ENCODE measurements around the gene CCT6B.
A peak's percentile ranks its signal among the peaks of the same experiment; 100 is the strongest.
"Not testable (repeated sequence)": the region's sequence is repeated elsewhere in the genome, so short reads cannot be mapped to it uniquely, and the experiment has no call there.

The CCT6B gene

DNA sequence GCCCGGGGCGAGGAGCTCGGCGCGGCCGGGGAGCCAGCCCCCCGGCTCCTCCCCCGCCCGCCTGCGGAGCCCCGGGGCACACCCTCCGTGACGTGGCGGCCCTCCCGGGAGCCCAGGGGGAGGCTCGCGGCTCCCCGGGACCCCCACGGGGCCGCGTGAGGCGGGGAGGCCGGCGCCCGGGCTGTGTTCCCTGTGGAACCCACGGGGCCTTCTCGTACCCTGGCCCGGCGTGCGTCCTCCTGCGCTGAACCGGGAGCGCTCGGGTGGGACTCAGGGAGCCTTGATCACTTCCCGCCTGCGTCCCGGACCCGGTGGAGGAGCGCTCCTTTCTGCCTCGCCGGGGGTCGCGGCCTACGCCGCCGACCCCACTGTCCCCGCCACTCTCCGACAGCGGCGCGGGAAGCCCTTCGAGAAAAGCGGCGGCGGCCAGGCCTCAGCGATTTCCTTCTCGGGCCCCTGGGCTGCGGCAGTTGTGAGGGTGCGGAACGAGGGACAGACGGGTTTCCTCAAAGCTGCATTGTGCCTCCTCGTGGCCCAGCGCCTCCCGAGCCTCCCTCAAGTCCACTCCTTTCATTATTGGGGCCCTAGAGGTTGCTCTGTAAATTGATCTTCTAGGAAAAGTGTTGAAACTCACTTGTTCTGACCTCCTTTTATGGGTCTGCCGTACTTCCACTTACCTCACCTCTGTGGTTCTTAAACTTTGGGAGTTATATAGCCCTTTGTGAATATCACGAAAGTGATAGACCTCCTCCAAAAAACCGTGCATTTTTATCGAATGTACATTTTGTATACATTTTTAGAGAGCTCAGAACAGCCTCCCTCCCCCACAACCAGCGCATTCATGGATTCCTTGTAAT is 19.6 kb upstream of the CCT6B start:
- FAIRE-seq: no peak

DNA sequence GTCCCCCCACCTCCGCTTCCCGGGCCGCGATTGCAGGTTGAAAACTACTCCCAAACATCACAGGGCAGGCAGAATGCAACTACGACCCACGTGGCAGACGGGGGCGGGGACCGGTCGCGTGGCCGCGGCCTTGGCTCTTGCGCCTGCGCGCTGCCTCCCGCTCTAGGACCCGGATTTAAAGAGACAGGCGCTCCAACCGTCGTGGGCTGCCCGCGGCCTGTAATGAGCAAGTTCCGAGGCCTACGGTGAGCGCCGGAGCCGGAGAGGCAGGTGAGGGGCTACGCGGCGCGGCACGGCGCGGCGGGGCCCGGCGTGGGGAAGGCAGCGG is 19.1 kb upstream of the CCT6B start, which contains the start of gene LIG3:
Gene LIG3, plus strand, starts transcription at position 160 of the 328 bp plus-strand sequence. CDS start 2,494 bp downstream, outside the sequence.
- DNase-seq (ENCODE audit: low spot score) (peak; percentile 87), FAIRE-seq (no peak)

More for the DNA sequence above, 19.6 kb upstream of the CCT6B start:
- DNase-seq (ENCODE audit: low spot score): peak; percentile 64

DNA sequence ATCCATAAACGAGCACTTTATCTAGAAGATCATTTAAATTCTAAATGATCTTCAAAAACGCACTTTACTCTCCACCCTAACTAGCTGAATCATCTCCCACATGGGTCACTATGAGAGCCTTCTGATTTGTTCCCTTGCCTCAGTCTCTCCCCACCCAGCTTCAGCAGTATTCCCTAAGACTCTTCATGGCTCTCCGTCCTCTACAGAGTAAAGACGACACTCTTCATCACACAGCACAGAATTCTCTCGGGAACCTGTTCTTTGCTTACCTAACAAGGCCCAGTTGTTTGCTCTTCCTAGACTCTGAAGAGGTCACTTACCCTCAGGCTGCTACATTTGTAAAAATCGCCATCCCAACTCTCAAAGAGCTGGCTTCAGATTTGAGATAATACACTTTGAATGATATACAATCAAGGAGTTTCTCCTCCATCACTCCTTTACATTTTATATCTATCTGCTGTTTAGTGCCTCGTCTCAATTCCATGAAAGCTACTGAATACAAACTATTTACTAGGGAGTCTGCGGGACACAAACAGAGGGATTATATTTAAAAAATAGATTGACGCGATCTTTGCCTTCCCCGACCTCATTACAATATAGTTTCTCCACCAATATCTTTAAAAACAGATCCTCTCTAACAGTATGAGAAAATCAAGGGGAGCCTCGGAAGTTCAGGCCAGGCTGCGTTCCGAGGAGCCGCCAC is 18.5 kb upstream of the CCT6B start:
- FAIRE-seq (no peak), DNase-seq (ENCODE audit: low spot score) (no peak)

DNA sequence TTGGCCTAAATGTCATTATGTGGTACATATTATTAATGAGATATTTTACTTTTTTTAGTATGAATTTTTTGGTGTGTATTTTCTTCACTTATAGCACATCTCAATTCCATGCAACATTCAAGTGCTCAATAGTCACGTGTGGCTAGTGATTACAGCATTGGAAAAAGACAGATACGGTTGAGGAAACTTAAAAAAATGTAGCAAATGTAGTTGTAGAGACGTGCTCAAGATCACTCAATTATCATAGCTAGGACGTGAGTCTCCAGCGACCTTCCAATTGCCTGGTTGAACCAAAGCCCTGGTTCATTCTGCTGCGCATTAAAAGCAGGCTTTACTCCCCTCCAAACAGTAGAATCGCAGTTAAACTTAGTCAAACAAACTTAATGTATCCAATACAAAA is 17.9 kb upstream of the CCT6B start:
- no peak for FAIRE-seq

DNA sequence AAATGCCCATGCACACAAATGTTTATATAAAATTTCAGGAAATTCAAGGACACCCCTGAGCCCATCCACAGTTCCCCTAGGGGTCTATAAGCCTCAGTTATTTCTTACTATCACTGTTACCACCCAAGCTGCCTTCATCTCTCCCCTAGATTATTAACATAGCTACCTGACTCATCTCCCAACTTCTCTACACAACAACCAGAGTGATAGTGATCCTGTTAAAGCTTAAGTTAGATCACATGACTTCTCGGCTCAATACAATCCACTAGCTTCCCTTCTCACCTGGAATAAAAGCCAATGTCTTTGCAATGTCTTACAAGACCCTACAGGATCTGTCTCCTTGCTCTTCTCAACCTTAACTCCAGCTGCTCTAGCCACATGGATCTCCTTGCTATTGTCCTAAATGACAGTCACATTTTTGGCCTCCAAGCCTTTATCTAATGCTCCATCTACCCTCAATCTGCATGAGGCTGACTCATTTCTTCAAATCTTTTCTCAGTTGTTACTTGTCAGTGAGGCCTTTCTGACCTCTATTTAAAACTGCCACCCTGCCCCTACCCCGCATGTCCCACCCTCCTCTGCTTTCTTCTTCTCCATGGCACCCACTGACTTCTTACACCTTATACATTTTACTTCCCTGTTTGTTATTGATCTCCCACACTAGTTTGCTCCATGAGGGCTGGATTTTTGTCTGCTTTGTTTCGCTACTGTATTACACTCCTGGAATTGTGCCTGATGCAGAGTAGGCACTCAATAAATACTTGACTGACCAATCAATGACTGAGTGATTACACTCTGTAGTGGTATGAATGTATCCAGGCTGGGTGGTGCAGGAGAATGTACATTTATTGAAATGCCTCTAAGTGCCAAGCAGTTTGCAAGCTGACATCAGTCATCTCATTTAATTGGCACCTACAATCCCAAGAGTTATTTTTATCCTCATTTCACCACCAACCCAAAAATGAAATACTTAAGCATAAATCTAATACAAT is 13.8 kb upstream of the CCT6B start:
- DNase-seq (ENCODE audit: low spot score) (no peak), FAIRE-seq (no peak)

More for the DNA sequence above, 17.9 kb upstream of the CCT6B start:
- DNase-seq (ENCODE audit: low spot score): no peak

DNA sequence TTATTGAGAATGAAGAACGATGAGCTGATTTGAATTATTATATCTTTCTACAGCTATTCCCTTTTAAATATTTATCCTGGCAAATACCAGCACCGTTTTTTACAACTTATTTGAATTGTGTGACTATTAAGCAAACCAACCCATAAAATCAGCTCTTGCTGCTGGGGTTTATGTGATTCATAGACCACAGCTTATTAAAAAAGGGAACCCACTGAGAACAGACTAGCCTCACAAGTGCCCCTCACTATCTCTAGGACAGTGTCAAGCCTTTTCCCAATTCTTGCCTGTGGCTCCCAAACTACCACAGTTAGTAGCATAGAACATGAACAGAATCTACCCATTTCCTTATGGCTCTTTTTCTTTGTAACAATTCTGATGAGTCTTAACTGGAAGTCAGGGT is 12.9 kb upstream of the CCT6B start:
- no peak for DNase-seq (ENCODE audit: low spot score)
- no peak for FAIRE-seq

DNA sequence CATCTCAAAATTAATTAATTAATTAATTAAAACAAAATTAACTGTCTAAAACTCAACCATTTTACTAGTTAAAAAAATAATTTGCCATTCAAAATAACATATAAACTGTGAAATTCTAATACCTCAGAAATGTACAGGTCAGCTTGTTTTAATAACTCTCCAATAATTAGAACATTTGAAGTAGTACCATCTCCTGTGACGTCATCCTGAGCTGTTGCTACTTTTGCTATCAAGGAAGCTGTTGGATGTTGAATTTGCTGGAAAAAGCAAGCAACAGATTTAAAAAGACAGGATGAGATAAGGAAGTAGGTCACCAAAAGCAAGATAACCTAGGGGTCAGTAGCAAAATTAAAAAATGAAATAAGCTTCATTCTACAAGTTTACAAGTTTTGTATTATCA is 2.8 kb downstream of the CCT6B start:
- no peak for FAIRE-seq
- DNase-seq (ENCODE audit: low spot score): no peak

DNA sequence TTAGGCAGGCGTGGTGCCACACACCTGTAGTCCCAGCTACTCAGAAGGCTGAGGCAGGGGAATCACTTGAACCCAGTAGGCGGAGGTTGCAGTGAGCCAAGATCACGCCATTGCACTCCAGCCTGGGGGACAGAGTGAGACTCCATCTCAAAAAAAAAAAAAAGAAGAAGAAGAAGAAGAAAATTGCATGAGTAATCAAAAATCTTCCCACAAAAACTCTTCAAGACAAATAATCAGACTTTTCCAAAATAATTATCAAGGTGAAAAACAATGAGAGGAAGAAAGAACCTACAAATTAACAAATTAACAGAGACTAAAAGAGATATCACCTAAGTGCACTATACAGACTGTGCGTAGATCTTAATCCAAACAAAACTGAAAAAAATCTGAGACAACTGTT is 10.5 kb downstream of the CCT6B start:
- FAIRE-seq; DNase-seq (ENCODE audit: low spot score): not testable (repeated sequence)

DNA sequence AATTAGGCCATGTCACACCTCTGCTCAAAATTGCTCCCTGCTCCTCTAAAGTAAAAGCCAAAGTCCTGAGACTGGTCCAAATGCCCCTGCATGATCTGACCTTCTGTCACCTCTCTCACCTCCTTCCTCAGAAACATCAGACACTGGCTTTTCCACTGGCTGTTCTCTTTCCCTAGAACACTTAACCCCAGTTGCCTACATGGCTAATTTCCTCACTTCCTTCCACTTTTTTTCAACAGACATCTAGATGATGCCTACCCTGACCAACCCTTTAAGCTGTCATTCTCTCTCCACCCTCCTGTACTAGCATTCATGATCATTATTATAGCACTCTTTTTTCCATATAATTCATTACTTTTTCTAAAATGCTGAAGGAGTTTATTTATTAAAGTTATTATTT is 31.0 kb downstream of the CCT6B start:
- FAIRE-seq (no peak), DNase-seq (ENCODE audit: low spot score) (no peak)

DNA sequence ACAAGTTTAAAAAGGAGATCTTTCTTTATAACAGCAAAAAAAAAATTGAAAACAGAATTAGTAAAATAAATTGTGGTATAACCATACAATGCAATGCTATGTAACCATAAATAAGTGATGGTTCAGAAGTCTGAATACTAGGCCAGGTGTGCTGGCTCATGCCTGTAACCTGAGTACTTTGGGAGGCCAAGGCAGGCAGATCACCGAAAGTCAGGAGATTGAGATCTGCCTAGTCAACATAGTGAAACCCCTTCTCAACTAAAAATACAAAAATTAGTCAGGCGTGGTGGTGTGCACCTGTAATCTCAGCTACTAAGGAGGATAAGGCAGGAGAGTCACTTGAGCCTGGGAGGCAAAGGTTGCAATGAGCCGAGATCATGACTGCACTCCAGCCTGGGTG is 34.6 kb downstream of the CCT6B start:
- FAIRE-seq (no peak), DNase-seq (ENCODE audit: low spot score) (no peak)

DNA sequence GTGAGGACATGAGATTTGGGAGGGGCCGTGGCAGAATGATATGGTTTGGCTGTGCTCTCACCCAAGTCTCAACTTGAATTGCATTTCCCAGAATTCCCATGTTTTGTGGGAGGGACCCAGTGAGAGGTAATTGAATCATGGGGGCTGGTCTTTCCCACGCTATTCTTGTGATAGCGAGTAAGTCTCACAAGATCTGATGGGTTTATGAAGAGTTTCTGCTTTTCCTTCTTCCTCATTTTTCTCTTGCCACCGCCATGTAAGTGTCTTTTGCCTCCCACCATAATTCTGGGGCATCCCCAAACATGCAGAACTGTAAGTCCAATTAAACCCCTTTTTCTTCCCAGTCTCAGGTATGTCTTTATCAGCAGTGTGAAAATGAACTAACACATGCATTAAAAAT is 40.6 kb downstream of the CCT6B start:
- DNase-seq (ENCODE audit: low spot score) (no peak), FAIRE-seq (no peak)

DNA sequence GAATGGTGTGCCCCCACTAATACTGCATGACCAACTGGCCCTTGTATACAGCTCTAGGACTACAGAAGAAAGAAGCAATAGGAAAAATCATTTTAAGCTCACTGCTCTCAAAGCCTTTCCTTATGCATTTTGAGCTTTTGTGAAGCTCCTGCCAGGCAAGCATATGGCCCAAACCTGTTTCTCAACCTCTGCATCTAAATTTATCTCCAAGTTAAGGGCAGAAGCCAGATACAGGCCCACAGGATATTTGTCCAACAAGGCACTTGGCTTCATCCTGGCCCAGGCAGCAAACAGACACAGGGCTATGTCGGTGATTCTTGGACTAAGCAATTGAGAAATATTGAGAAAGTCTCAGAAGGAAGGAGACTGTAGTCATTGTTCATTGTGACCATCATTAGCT is 43.9 kb downstream of the CCT6B start:
- DNase-seq (ENCODE audit: low spot score) (no peak), FAIRE-seq (no peak)

DNA sequence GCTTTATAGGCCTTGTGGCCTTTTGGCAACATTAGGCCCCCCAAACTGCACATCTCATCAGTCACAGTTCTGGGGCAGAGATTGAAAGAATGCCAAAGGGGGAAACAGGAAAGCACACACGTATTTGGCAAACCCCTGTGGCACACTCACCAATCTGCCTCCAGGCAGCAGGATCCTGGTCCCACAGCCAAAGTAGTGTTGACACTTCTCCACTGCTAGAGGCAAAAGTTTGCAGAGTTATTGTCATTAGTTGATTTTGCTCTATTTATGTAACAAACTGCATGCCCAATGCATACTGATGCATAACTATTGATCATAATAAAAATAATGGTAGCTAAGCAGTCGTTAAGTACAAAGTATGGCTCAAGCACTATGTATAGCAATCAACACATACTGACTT is 45.1 kb downstream of the CCT6B start:
- FAIRE-seq: no peak

DNA sequence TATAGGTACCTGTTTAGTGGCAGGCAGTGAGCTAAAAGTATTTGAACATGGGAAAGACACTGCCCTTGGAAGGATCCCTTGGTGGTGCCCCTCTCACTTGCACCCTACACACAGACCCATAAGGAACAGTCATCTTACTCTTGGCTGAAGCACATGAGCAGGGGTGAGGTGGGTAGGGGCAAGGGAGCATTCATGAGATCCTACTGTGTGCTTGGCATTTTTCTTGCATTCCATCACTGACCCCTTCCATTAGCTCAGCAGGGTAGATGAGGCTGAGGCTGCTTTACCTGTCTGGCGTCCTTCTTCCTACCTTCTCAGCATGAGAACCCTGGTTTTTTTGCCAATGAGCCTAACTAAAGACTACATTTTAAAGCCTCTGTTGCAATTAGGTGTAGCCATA is 48.3 kb downstream of the CCT6B start:
- no peak for FAIRE-seq

More for the DNA sequence above, 45.1 kb downstream of the CCT6B start:
- no peak for DNase-seq (ENCODE audit: low spot score)

DNA sequence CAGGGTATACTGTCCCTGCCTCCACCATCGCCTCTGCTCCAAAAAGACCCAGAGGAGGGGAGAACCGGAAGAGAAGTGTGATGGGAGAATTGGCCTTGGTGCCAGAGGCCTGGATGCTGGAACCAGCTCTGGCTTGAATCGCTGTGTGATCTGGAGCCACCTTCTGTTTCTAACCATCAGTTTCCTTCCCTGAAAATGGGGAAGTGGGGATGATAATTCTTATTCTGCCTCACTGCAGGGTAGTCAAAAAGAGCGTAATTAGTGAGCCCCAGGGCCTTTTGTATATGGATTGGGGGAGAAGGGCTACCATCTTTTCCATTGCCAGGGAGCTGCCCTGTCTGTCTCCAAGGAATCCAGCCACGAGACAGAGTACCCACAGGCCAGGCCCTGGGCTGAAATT is 52.2 kb downstream of the CCT6B start:
- DNase-seq (ENCODE audit: low spot score): no peak
- no peak for FAIRE-seq

More for the DNA sequence above, 48.3 kb downstream of the CCT6B start:
- no peak for DNase-seq (ENCODE audit: low spot score)

DNA sequence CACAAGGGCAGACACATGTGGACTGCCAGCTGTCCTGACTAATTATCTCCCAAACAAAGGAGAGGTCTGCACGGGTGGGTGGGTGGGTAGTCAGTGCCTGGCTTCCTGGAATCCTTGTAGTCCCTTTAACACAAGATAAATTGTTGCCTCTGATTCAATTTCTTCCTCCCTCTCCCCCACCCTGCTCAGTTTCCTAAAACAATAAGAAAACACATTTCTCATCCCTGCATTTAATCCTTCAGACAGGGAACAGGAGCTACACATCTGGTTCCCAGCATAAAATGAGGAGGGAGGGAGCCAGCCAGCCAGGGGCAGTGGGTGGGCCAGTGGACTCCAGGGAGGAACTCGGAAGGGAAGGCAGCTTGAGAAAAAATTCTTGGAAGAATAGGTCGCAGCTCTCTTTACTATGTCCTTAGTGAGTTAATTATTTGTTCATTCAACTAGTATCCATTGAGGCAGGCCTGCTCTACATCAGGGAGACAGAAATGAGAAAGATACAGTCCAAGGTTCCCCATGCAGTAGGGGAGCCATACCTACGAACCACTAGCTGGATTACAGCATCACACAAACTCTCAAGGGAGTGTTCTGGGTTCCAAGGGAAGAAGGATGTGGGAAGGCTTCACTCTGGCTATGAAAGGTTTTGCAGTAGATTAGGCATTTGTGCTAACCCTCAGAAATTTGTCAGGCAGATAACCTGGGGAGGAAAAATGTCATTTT is 58.3 kb downstream of the CCT6B start:
- no peak for DNase-seq (ENCODE audit: low spot score)
- no peak for FAIRE-seq

DNA sequence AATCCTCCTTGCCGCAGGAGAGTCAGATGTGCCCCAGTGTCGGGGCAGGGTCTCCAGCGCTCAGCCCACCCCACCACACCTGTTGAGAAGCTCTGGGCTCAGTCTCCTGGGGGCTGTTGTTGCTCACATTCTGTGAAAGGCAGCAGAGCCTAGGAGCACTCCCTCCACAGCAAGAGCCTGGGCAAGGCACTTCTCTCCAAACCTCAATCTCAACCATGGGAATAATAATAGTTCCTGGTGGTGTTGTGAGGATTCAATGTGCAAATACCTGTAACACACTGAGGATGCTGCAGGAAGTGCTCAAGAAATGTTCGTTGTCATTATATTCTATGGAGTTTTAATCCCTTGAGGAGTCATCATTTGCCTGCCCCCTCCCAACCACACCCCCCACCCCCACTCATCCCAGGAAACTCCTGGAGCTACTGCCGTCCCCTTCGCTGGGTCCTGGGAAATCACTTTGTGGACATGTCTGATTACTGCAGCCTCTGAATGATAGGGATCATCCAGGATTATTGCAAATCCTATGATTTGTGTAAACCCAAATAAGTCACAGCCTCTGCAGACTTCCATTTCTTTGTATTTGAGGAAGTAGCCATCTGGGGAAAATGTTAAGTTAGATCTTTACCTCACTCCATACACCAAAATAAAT is 61.5 kb downstream of the CCT6B start:
- DNase-seq (ENCODE audit: low spot score) (no peak), FAIRE-seq (no peak)

DNA sequence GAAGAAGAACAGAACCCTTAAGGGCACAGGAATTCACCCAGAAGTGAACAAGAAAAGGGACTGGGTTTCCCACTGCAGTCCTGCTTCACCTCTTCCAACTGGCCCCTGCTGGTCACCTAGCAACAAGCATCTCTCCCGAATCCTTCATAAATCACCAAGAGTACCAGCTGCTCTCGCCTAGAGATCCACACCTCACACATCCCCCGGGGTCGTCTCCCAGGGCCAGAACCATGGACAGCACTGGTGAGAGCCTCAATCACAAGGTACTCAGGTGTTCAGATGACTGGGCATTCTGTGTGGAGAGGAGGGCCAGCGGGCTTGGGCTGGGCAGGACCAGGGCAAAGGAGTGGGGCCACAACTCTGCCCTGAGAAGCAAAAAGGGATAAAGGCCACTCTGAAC is 65.9 kb downstream of the CCT6B start:
- DNase-seq (ENCODE audit: low spot score): no peak
- FAIRE-seq: no peak

DNA sequence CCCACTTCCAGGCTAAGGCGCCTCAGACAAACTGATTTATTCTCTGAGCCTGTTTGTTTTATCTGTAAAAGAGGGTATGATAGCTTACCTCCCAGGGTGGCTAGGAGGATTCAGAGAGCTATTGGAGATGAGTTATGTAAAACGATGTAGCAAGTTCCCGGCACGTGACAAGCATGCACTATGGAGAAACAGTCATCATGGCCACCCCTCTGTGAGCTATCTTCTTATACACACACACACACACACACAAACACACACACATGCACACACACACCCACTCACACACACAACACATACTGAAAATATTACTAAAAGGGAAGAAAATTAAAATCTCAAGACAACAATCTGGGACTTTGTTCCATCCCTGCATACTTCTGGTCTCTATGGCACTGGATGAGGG is 66.3 kb downstream of the CCT6B start:
- DNase-seq (ENCODE audit: low spot score) (no peak), FAIRE-seq (no peak)

DNA sequence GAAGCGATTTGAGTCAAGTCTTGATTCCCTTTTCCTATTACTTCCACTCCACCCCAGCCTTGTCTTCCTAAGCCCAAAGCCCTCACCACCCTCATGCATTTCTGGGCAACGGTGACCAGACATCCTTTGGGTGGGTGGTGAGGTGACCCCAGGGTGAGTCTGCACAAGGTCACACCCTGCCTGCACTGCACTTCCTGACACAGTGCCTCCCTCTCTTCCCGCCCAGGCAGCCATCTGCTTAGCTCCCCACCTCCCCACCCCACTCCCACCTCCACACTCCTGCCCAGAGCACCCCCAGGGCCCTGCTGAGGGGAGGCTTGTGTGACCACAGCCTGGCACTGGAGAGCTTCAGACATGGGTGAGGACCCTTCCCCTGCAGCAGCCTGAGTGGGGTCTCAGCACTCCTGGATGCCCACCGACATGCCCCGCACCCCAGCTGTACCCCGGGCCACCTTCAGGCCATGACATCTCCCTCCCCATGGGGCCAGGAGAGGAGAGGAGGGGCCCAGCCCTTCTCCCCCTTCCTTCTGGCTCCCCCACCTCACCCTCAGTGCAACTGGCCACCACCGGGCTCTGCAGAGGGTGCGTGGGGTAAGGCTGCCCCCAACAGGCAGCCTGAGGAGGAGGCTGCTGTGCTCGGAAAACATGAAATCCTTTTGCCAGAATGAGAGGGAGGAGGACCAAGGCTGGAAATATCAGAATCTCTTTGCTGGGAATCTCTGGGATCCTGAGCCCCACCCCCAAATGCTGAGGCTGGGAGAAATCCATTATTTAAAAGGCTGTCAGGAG is 68.6 kb downstream of the CCT6B start:
- DNase-seq (ENCODE audit: low spot score): no peak

More for the DNA sequence above, 68.6 kb downstream of the CCT6B start:
- FAIRE-seq: no peak

Measured in RCC 7860 (cell line).